K562 (cell line): ENCODE measurements around the gene KCTD17.

Experiments used
- CHD1 ChIP-seq: fragments of 200-600 bp; sonication (generic); IDR thresholded peaks from one replicate; pipeline ENCODE4 v1.6.1; 2012; ENCODE audit warnings: mild to moderate bottlenecking, moderate library complexity, low read length, inconsistent platforms
- CHD2 ChIP-seq: IDR thresholded peaks from 2 replicates; pipeline ENCODE4 v1.6.1; 2011; ENCODE audit warnings: low read depth, low read length
- HEY1 ChIP-seq: fragments of 250-450 bp; sonication (Bioruptor Pico); IDR thresholded peaks from 2 replicates; pipeline ENCODE4 v1.5.0; 2020; ENCODE audit warnings: mild to moderate bottlenecking, moderate library complexity, borderline replicate concordance
- MGA ChIP-seq: fragments of 450-650 bp; IDR thresholded peaks from 2 replicates; pipeline ENCODE4 v1.6.1; 2016; ENCODE audit warnings: mild to moderate bottlenecking, moderate library complexity
- POLR2A ChIP-seq: fragments of 450-650 bp; conservative IDR thresholded peaks from 2 replicates; pipeline ENCODE4 v1.6.1; 2016
- SAFB ChIP-seq: fragments of 200-400 bp; formaldehyde crosslinking; IDR thresholded peaks from 2 replicates; pipeline ENCODE4 v1.6.1; 2017; ENCODE audit warnings: low read depth, low read length, borderline replicate concordance
- SREBF2 ChIP-seq: sonication (generic); formaldehyde crosslinking; IDR thresholded peaks from 2 replicates; pipeline ENCODE4 v1.4.0; 2020; ENCODE audit warnings: mild to moderate bottlenecking, missing genetic modification reagents
- TARDBP ChIP-seq: fragments of 450-650 bp; IDR thresholded peaks from 2 replicates; pipeline ENCODE4 v1.6.1; 2016
- ZFP36 ChIP-seq: fragments of 150-350 bp; IDR thresholded peaks from 2 replicates; pipeline ENCODE4 v1.6.1; 2018; ENCODE audit warnings: low read length, low read depth; ENCODE audit not compliant: partially characterized antibody
- TF ChIP-seq, protein P1 (sequence below), 3 experiments: IDR thresholded peaks in 2 of 3; conservative IDR thresholded peaks in 1 of 3; 2 replicates each; pipeline ENCODE4 v1.5.1; 2011 to 2012; ENCODE audit warnings: low read length in 3 of 3, mild to moderate bottlenecking in 3 of 3, control low read depth in 2 of 3, improper control_type of control experiment in 1 of 3, inconsistent platforms in 1 of 3, low read depth in 1 of 3, mixed read lengths in 1 of 3, moderate library complexity in 1 of 3; ENCODE audit not compliant: insufficient read depth in 2 of 3
- TF ChIP-seq, protein P2 (sequence below): sonication (generic); formaldehyde crosslinking; IDR thresholded peaks from 2 replicates; pipeline ENCODE4 v1.5.0; 2020; ENCODE audit warnings: missing genetic modification reagents

DNA sequence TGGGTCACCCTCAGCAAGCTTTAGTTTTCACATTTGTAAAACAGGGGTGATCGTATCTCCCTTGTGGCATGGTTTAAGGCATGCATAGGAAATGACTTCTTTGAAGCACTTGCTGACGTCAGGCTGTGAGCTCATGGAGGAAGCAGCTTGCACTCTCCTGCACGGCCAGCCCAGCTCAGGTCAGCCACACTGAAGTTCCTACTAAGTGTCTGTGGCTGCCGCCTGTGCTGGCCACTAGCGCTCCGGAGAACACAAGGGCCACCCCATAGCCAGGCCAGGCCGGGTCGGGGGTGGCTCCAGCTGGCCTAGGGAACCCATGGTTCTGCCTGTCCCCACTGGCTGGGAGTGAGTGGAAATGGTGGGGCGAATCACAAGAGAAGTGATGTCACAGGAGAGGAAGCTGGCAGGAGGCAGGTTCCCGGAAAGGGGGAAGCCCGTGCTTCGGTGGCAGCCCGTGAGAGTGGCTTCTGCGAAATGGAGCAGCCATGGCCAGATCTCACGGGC, 28.2 kb downstream of the KCTD17 start:
- TF ChIP-seq, protein P1, sequence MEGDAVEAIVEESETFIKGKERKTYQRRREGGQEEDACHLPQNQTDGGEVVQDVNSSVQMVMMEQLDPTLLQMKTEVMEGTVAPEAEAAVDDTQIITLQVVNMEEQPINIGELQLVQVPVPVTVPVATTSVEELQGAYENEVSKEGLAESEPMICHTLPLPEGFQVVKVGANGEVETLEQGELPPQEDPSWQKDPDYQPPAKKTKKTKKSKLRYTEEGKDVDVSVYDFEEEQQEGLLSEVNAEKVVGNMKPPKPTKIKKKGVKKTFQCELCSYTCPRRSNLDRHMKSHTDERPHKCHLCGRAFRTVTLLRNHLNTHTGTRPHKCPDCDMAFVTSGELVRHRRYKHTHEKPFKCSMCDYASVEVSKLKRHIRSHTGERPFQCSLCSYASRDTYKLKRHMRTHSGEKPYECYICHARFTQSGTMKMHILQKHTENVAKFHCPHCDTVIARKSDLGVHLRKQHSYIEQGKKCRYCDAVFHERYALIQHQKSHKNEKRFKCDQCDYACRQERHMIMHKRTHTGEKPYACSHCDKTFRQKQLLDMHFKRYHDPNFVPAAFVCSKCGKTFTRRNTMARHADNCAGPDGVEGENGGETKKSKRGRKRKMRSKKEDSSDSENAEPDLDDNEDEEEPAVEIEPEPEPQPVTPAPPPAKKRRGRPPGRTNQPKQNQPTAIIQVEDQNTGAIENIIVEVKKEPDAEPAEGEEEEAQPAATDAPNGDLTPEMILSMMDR (IDR thresholded peaks at IDR 0.05 in 2 of 3, conservative IDR thresholded peaks at IDR 0.05 in 1 of 3; ENCODE audit: insufficient read depth in 2 of 3, low read depth in 1 of 3, low read length in 3 of 3): no peak
- TF ChIP-seq SAFB (no peak), HEY1 (CRISPR knock-in tag) (no peak), CHD1 (no peak), POLR2A (no peak), ZFP36 (no peak), CHD2 (no peak), TARDBP (peak; percentile 61; the same call in 1 of the 2 replicates), SREBF2 (CRISPR knock-in tag) (no peak), MGA (no peak)
- TF ChIP-seq, protein P2, sequence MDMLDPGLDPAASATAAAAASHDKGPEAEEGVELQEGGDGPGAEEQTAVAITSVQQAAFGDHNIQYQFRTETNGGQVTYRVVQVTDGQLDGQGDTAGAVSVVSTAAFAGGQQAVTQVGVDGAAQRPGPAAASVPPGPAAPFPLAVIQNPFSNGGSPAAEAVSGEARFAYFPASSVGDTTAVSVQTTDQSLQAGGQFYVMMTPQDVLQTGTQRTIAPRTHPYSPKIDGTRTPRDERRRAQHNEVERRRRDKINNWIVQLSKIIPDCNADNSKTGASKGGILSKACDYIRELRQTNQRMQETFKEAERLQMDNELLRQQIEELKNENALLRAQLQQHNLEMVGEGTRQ: no peak
